Naive B cell (primary cell): ENCODE results near the gene GPX6. TPM values are rescaled to one million over a fixed set of nuclear protein-coding genes. Genes with fewer than 3 reads are reported as not detected.

ENCODE experiments used
- polyA plus RNA-seq, 6 donors: library from polyadenylated mRNA; unstranded; fragments of 300-500 nt; fragmentation: Illumina TruSeq; gene quantifications; one replicate each; pipeline ENCODE4 v1.2.3, GENCODE V29; 2021; ENCODE audit warnings: low read depth in 6 of 6

Gene GPX6
- polyA plus RNA-seq, 6 donors from 2014 or later: not detected

Other genes starting within 250 kb of the GPX6 start
- 10 to 100 TPM in 5 of 6 donors, 1 to 10 TPM in 1; 4.8 to 22.1 (median 18.3) TPM for gene ZSCAN26, start 248.7 kb downstream of the GPX6 start, polyA plus RNA-seq
- under 1 TPM in 4 of 6 donors, not detected in 2; 0.25 to 0.86 (median 0.65) TPM for gene PGBD1, start 234.2 kb downstream of the GPX6 start, polyA plus RNA-seq
- 1 to 10 TPM in 3 of 6 donors, under 1 TPM in 2, not detected in 1; 0.54 to 3.3 (median 1.5) TPM for gene ZSCAN31, start 179.6 kb downstream of the GPX6 start, polyA plus RNA-seq
- gene ZKSCAN3, start 165.8 kb downstream of the GPX6 start, polyA plus RNA-seq: 1 to 10 TPM in 5 of 6 donors, under 1 TPM in 1; 0.80 to 4.8 (median 3.4) TPM
- gene ZSCAN12, start 116.0 kb downstream of the GPX6 start, polyA plus RNA-seq: 1 to 10 TPM; 2.3 to 6.3 (median 3.8) TPM
- gene ZSCAN23, start 72.3 kb downstream of the GPX6 start, polyA plus RNA-seq: not detected
- not detected for gene GPX5, start 10.1 kb upstream of the GPX6 start, polyA plus RNA-seq